Mammary epithelial cell (primary cell): ENCODE data around the gene TUBA4A.

Source experiments
- EZH2 ChIP-seq: IDR thresholded peaks from 2 replicates; pipeline ENCODE4 v1.6.1; 2012; ENCODE audit warnings: low read length, inconsistent platforms, borderline replicate concordance
- TF ChIP-seq, protein P1 (sequence below), 2 donors: IDR thresholded peaks in 1 of 2; conservative IDR thresholded peaks in 1 of 2; 2 replicates each; pipeline ENCODE4 v1.5.1; 2011 to 2012; ENCODE audit warnings: inconsistent platforms in 2 of 2, low read length in 2 of 2, mild to moderate bottlenecking in 2 of 2, control low read depth in 1 of 2, low read depth in 1 of 2; ENCODE audit not compliant: insufficient read depth in 1 of 2; ENCODE audit errors: extremely low read depth in 1 of 2

DNA sequence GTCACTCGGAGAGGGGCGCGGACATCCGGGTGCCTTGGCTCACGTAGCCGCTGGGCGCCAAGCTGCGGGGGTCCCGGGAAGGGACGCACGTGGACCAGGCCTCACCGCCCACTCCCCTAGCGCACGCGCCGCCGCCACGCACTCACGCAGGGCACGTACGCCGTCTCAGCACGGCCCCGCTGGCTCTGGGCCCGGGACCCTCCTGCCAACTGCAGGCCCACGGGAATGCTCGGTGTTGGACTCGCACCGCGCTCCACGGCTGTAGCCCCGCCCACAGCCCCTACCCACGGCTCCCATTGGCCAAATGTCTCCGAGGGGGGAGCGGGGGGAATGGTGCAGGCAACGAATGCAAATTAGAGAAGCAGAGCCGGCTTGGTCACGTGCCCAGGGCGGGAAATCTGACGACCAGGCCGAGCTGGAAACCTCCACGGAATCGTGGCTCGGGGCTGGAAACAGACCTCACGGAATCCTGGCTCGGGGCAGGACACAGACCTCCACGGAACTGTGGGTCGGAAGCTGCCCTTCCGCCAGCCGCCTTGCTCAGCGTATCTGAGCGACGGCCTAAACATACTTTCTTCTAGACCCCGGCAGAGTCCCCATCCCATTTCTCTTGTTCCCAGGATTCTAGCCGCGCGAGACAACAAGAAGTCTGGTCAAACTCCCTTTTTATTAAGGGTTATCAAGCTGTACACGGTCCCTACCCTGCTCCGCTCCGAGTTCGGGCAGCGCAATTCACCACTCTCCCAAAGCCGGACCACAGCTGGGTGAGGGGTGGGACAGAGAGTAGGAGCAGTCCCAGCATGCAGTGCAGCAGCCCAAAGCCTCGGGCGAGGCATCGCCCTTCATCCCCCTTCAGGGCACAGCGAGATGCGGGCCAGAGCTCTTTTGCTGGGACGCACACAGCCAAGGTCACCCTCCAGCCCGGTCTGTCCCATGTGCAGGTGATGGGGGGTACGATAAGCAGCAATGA lies 34.7 kb downstream of the TUBA4A start, which contains the start of gene ABCB6:
- TF ChIP-seq, protein P1, sequence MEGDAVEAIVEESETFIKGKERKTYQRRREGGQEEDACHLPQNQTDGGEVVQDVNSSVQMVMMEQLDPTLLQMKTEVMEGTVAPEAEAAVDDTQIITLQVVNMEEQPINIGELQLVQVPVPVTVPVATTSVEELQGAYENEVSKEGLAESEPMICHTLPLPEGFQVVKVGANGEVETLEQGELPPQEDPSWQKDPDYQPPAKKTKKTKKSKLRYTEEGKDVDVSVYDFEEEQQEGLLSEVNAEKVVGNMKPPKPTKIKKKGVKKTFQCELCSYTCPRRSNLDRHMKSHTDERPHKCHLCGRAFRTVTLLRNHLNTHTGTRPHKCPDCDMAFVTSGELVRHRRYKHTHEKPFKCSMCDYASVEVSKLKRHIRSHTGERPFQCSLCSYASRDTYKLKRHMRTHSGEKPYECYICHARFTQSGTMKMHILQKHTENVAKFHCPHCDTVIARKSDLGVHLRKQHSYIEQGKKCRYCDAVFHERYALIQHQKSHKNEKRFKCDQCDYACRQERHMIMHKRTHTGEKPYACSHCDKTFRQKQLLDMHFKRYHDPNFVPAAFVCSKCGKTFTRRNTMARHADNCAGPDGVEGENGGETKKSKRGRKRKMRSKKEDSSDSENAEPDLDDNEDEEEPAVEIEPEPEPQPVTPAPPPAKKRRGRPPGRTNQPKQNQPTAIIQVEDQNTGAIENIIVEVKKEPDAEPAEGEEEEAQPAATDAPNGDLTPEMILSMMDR (conservative IDR thresholded peaks at IDR 0.05 in 1 of 2, IDR thresholded peaks at IDR 0.05 in 1 of 2; ENCODE audit: extremely low read depth in 1 of 2, insufficient read depth in 1 of 2, low read depth in 1 of 2, low read length in 2 of 2) = no peak
- no peak for TF ChIP-seq EZH2
